ENCODE results near the gene FLNB. TPM values are rescaled to one million over a fixed set of nuclear protein-coding genes. Genes with fewer than 3 reads are reported as not detected.

The FLNB gene
- polyA plus RNA-seq, 3 donors: 0.47 to 4.0 (median 2.1) TPM

GRCh38 chr3:58104151-58104550, 95.9 kb downstream of the FLNB start:
- Mint-ChIP-seq H3K27ac (peak overlapping the region in 1 of 7 donors; percentile 26), H3K27me3 (ENCODE audit: low read depth in 3 of 3) (no peaks in the 10 kb centered on the region), H3K4me1 (no peaks in the 10 kb centered on the region), H3K4me3 (no peak overlapping the region), H3K36me3 (peaks cover 74 to 85% of the 10 kb centered on the region in 2 donors), H3K9me3 (no peaks in the 10 kb centered on the region)
- no peaks in the 10 kb centered on the region for H3K4me1 ChIP-seq (ENCODE audit: control insufficient read depth in 1 of 2, insufficient read depth in 2 of 2, low read length in 2 of 2)
- 97% methylated on average over 8 of the region's 8 CpGs for WGBS (ENCODE audit: insufficient coverage)
- H3K79me2 ChIP-seq (ENCODE audit: insufficient read depth, low read length): no peaks in the 10 kb centered on the region
- no peaks in the 10 kb centered on the region for H4K20me1 ChIP-seq (ENCODE audit: insufficient read depth, low read length)
- no peak for DNase-seq
- no peak overlapping the region for H3K4me2 ChIP-seq (replicated peaks; ENCODE audit: extremely low read depth, low read length, poor library complexity, severe bottlenecking)
- TF ChIP-seq, protein P1, sequence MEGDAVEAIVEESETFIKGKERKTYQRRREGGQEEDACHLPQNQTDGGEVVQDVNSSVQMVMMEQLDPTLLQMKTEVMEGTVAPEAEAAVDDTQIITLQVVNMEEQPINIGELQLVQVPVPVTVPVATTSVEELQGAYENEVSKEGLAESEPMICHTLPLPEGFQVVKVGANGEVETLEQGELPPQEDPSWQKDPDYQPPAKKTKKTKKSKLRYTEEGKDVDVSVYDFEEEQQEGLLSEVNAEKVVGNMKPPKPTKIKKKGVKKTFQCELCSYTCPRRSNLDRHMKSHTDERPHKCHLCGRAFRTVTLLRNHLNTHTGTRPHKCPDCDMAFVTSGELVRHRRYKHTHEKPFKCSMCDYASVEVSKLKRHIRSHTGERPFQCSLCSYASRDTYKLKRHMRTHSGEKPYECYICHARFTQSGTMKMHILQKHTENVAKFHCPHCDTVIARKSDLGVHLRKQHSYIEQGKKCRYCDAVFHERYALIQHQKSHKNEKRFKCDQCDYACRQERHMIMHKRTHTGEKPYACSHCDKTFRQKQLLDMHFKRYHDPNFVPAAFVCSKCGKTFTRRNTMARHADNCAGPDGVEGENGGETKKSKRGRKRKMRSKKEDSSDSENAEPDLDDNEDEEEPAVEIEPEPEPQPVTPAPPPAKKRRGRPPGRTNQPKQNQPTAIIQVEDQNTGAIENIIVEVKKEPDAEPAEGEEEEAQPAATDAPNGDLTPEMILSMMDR (IDR thresholded peaks at IDR 0.05): no peak
- no peak overlapping the region for H3K9ac ChIP-seq (ENCODE audit: insufficient read depth, low read length, poor library complexity, severe bottlenecking)
- H3K9me3 ChIP-seq (replicated peaks in 1 of 2; ENCODE audit: control insufficient read depth in 1 of 2, insufficient read depth in 1 of 2, low read length in 2 of 2): no peaks in the 10 kb centered on the region
- H3K36me3 ChIP-seq (replicated peaks in 1 of 2; ENCODE audit: control insufficient read depth in 1 of 2, insufficient read depth in 2 of 2, low read length in 2 of 2): peaks cover 39 to 86% of the 10 kb centered on the region in 2 donors
- intact Hi-C loops (cut with micrococcal nuclease): no loop called here
- no peak overlapping the region for H2AFZ ChIP-seq (ENCODE audit: insufficient read depth, low read depth, low read length, poor library complexity, severe bottlenecking)
- no peak overlapping the region for H3K27ac ChIP-seq (ENCODE audit: low read depth in 1 of 2, low read length in 2 of 2)
- no peak overlapping the region for H3K4me3 ChIP-seq (replicated peaks in 1 of 3; ENCODE audit: low read depth in 2 of 3, low read length in 3 of 3)
- no peaks in the 10 kb centered on the region for H3K27me3 ChIP-seq (ENCODE audit: control insufficient read depth in 2 of 2, insufficient read depth in 2 of 2, low read length in 2 of 2)

- no peaks in the 10 kb centered on the region for H3K9me3 Mint-ChIP-seq
- no peaks in the 10 kb centered on the region for H3K27me3 Mint-ChIP-seq (ENCODE audit: low read depth in 3 of 3)
- no peaks in the 10 kb centered on the region for H3K27me3 ChIP-seq (ENCODE audit: control insufficient read depth in 2 of 2, insufficient read depth in 2 of 2, low read length in 2 of 2)
- no peak overlapping the region for H3K9ac ChIP-seq (ENCODE audit: insufficient read depth, low read length, poor library complexity, severe bottlenecking)
- no peak overlapping the region for H3K27ac ChIP-seq (ENCODE audit: low read depth in 1 of 2, low read length in 2 of 2)
- peak overlapping the region in 1 of 7 donors; percentile 68 for H3K27ac Mint-ChIP-seq
- no peaks in the 10 kb centered on the region for H3K4me1 Mint-ChIP-seq
- H3K36me3 Mint-ChIP-seq: peaks cover 74 to 86% of the 10 kb centered on the region in 2 donors
- H3K4me3 ChIP-seq (replicated peaks in 1 of 3; ENCODE audit: low read depth in 2 of 3, low read length in 3 of 3): no peak overlapping the region
- WGBS (ENCODE audit: insufficient coverage): 100% methylated on average over 1 of the region's 2 CpGs
- H3K4me2 ChIP-seq (replicated peaks; ENCODE audit: extremely low read depth, low read length, poor library complexity, severe bottlenecking): no peak overlapping the region
- H3K4me3 Mint-ChIP-seq: no peak overlapping the region
- no peak overlapping the region for H2AFZ ChIP-seq (ENCODE audit: insufficient read depth, low read depth, low read length, poor library complexity, severe bottlenecking)
- no peak for DNase-seq
- no peaks in the 10 kb centered on the region for H3K9me3 ChIP-seq (replicated peaks in 1 of 2; ENCODE audit: control insufficient read depth in 1 of 2, insufficient read depth in 1 of 2, low read length in 2 of 2)
- TF ChIP-seq, protein P1 (IDR thresholded peaks at IDR 0.05): no peak
- no peaks in the 10 kb centered on the region for H3K4me1 ChIP-seq (ENCODE audit: control insufficient read depth in 1 of 2, insufficient read depth in 2 of 2, low read length in 2 of 2)
- no peaks in the 10 kb centered on the region for H4K20me1 ChIP-seq (ENCODE audit: insufficient read depth, low read length)
- H3K79me2 ChIP-seq (ENCODE audit: insufficient read depth, low read length): no peaks in the 10 kb centered on the region
- peaks cover 39 to 86% of the 10 kb centered on the region in 2 donors for H3K36me3 ChIP-seq (replicated peaks in 1 of 2; ENCODE audit: control insufficient read depth in 1 of 2, insufficient read depth in 2 of 2, low read length in 2 of 2)
- intact Hi-C loops (cut with micrococcal nuclease): no loop called here
Measured at GRCh38 chr3:58104712-58105111, 96.5 kb downstream of the FLNB start.
